Astrocyte (in vitro differentiated cells and primary cell): Measurements from ENCODE around the gene SLC12A2.

ENCODE experiments used
- CTCF ChIP-seq: IDR thresholded peaks from 2 replicates; pipeline ENCODE4 v1.5.1; 2011; ENCODE audit warnings: low read depth, mild to moderate bottlenecking, inconsistent platforms, low read length, moderate library complexity; ENCODE audit not compliant: insufficient read depth
- EZH2 ChIP-seq: IDR thresholded peaks from 2 replicates; pipeline ENCODE4 v1.6.1; 2012; ENCODE audit warnings: mild to moderate bottlenecking, low read length, inconsistent platforms; ENCODE audit not compliant: insufficient read depth

- TF ChIP-seq EZH2 (no peak), CTCF (no peak)
These were observed 13.7 kb downstream of the SLC12A2 start for GRCh38 chr5:128097224-128097623.
